Vagina (tissue), 2 donors: Measurements from ENCODE around the gene PPY. TPM values are rescaled to one million over a fixed set of nuclear protein-coding genes. Genes with fewer than 3 reads are reported as not detected.
"Not testable (repeated sequence)": the region's sequence is repeated elsewhere in the genome, so short reads cannot be mapped to it uniquely, and the experiment has no call there.

Experiments
- DNase-seq, 2 donors: peaks; one replicate each; pipeline ENCODE4 v3.0.0-alpha.2; 2017; ENCODE audit errors: extremely low spot score in 2 of 2
- H3K27ac ChIP-seq: fragments of 200-600 bp; sonication (generic); one replicate; pipeline ENCODE4 v1.5.1; 2019
- H3K27me3 ChIP-seq: fragments of 200-600 bp; sonication (generic); one replicate; pipeline ENCODE4 v1.5.1; 2019
- H3K36me3 ChIP-seq, 2 donors: fragments of 200-600 bp; sonication (generic); one replicate each; pipeline ENCODE4 v1.5.1; 2017 to 2019
- H3K4me1 ChIP-seq: fragments of 200-600 bp; sonication (generic); one replicate; pipeline ENCODE4 v1.5.1; 2019
- H3K4me3 ChIP-seq, 2 donors: fragments of 200-600 bp; sonication (generic); 1 replicate in 1 of 2; 2 replicates in 1 of 2; pipeline ENCODE4 v1.5.1; 2016 to 2019
- H3K9me3 ChIP-seq: fragments of 200-600 bp; sonication (generic); one replicate; pipeline ENCODE4 v1.5.1; 2019
- CTCF ChIP-seq, 3 experiments: fragments of 450-650 bp in 2 of 3; fragments of 200-600 bp in 1 of 3; sonication (generic) in 1 of 3; IDR thresholded peaks; one replicate each; pipeline ENCODE4 v1.5.1; 2017 to 2019; ENCODE audit warnings: antibody characterized with exemption in 3 of 3, mild to moderate bottlenecking in 2 of 3, moderate library complexity in 2 of 3
- POLR2A ChIP-seq, 2 donors: fragments of 450-650 bp; IDR thresholded peaks; one replicate each; pipeline ENCODE4 v1.6.1; 2017; ENCODE audit warnings: antibody characterized with exemption in 2 of 2, mild to moderate bottlenecking in 2 of 2, moderate library complexity in 2 of 2
- POLR2AphosphoS5 ChIP-seq, 2 donors: sonication (generic); formaldehyde crosslinking; IDR thresholded peaks; one replicate each; pipeline ENCODE4 v1.9.0; 2017; ENCODE audit warnings: antibody characterized with exemption in 2 of 2, mild to moderate bottlenecking in 2 of 2, low read depth in 1 of 2; ENCODE audit not compliant: insufficient read depth in 1 of 2
- intact Hi-C: fragments of 100-400 bp; cut with DNase I; formaldehyde crosslinking; loops from one replicate; pipeline ENCODE4 v1.15.1; 2023
- total RNA-seq: library from RNA; depleted of rRNA; stranded (reverse); fragments of >200 nt; gene quantifications from one replicate; pipeline ENCODE4 v1.2.3, GENCODE V29; 2016

Gene PPY
- total RNA-seq, 1 donor from 2014 or later, result not detected

- Histone ChIP-seq H3K4me3 (no peak overlapping the region), H3K27me3 (no peaks in the 10 kb centered on the region), H3K36me3 (no peaks in the 10 kb centered on the region), H3K4me1 (peaks cover 11% of the 10 kb centered on the region), H3K27ac (no peak overlapping the region), H3K9me3 (no peaks in the 10 kb centered on the region)
- DNase-seq, result no peak
- TF ChIP-seq POLR2AphosphoS5 (IDR thresholded peaks at IDR 0.05; ENCODE audit: insufficient read depth in 1 of 2, low read depth in 1 of 2) (no peak), POLR2A (IDR thresholded peaks at IDR 0.05) (no peak), CTCF (IDR thresholded peaks at IDR 0.05) (no peak)
- intact Hi-C loops, result no loop called here
Measured at GRCh38 chr17:43935204-43935925, 6.9 kb downstream of the PPY start.

GRCh38 chr17:43932923-43933322, 9.4 kb downstream of the PPY start:
- Histone ChIP-seq H3K27ac (no peak overlapping the region), H3K27me3 (no peaks in the 10 kb centered on the region), H3K4me3 (no peak overlapping the region), H3K9me3 (no peaks in the 10 kb centered on the region), H3K4me1 (peaks cover 4% of the 10 kb centered on the region), H3K36me3 (no peaks in the 10 kb centered on the region)
- DNase-seq, result no peak
- intact Hi-C loops, result no loop called here
- TF ChIP-seq CTCF (IDR thresholded peaks at IDR 0.05) (no peak), POLR2AphosphoS5 (IDR thresholded peaks at IDR 0.05; ENCODE audit: insufficient read depth in 1 of 2, low read depth in 1 of 2) (no peak), POLR2A (IDR thresholded peaks at IDR 0.05) (no peak)

GRCh38 chr17:43932357-43932756, 9.9 kb downstream of the PPY start:
- H3K4me3 ChIP-seq, result no peak overlapping the region
- intact Hi-C loops, result no loop called here
- no peak overlapping the region for H3K27ac ChIP-seq
- H3K9me3 ChIP-seq, result no peaks in the 10 kb centered on the region
- peaks cover 3% of the 10 kb centered on the region for H3K4me1 ChIP-seq
- H3K36me3 ChIP-seq, result no peaks in the 10 kb centered on the region
- DNase-seq, result no peak
- H3K27me3 ChIP-seq, result no peaks in the 10 kb centered on the region
- TF ChIP-seq CTCF (IDR thresholded peaks at IDR 0.05), result no peak
- no peak for TF ChIP-seq POLR2AphosphoS5 (IDR thresholded peaks at IDR 0.05; ENCODE audit: insufficient read depth in 1 of 2, low read depth in 1 of 2)
- no peak for TF ChIP-seq POLR2A (IDR thresholded peaks at IDR 0.05)

- H3K4me1 ChIP-seq, result peaks cover 10% of the 10 kb centered on the region
- H3K9me3 ChIP-seq, result no peaks in the 10 kb centered on the region
- H3K36me3 ChIP-seq, result no peaks in the 10 kb centered on the region
- H3K27me3 ChIP-seq, result no peaks in the 10 kb centered on the region
- TF ChIP-seq POLR2A (IDR thresholded peaks at IDR 0.05) (no peak), CTCF (IDR thresholded peaks at IDR 0.05) (no peak), POLR2AphosphoS5 (IDR thresholded peaks at IDR 0.05; ENCODE audit: insufficient read depth in 1 of 2, low read depth in 1 of 2) (no peak)
- H3K4me3 ChIP-seq, result no peak overlapping the region
- H3K27ac ChIP-seq, result no peak overlapping the region
- intact Hi-C loops, result no loop called here
- DNase-seq, result no peak
Measured at GRCh38 chr17:43931062-43931571, 11.2 kb downstream of the PPY start.

GRCh38 chr17:43928609-43929008, 13.7 kb downstream of the PPY start:
- no peak overlapping the region for H3K27ac ChIP-seq
- H3K4me3 ChIP-seq, result no peak overlapping the region
- intact Hi-C loops, result no loop called here
- peaks cover 10% of the 10 kb centered on the region for H3K4me1 ChIP-seq
- no peaks in the 10 kb centered on the region for H3K27me3 ChIP-seq
- TF ChIP-seq POLR2AphosphoS5 (IDR thresholded peaks at IDR 0.05; ENCODE audit: insufficient read depth in 1 of 2, low read depth in 1 of 2) (no peak), CTCF (IDR thresholded peaks at IDR 0.05) (no peak), POLR2A (IDR thresholded peaks at IDR 0.05) (no peak)
- DNase-seq, result no peak
- H3K36me3 ChIP-seq, result no peaks in the 10 kb centered on the region
- H3K9me3 ChIP-seq, result no peaks in the 10 kb centered on the region

GRCh38 chr17:43927929-43928328, 14.3 kb downstream of the PPY start:
- intact Hi-C loops, H3K4me3 ChIP-seq, H3K27me3 ChIP-seq, H3K4me1 ChIP-seq, H3K36me3 ChIP-seq, DNase-seq, H3K27ac ChIP-seq, H3K9me3 ChIP-seq: not testable (repeated sequence)
